Limb (tissue), 2 donors: ENCODE data around the gene CMTM6.
"Not testable (repeated sequence)": the region's sequence is repeated elsewhere in the genome, so short reads cannot be mapped to it uniquely, and the experiment has no call there.

Source experiments
- DNase-seq, 2 donors: peaks; one replicate each; pipeline ENCODE4 v3.0.0-alpha.2; 2016; ENCODE audit errors: extremely low spot score in 2 of 2

CMTM6 gene

GRCh38 chr3:32499585-32499984, 3.1 kb downstream of the CMTM6 start:
- no peak for DNase-seq

DNA sequence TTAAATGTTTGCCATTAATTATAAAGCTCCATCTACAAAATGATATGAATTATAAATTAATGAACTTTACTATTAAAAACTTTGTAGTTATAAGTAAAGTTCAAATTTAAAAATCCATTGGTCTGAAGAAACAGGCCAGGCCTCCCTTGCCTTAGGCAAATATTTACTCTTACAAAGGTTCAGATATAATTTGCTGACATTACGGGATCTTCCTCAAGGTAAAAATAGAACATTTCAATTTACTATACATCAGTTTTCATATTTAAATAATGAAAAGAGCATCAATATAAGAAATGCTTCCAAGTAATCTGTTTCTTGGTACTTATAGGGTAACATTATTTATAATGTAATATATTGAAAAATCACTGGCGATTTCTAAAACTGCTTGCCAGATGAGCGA, 3.7 kb downstream of the CMTM6 start:
- no peak for DNase-seq

DNA sequence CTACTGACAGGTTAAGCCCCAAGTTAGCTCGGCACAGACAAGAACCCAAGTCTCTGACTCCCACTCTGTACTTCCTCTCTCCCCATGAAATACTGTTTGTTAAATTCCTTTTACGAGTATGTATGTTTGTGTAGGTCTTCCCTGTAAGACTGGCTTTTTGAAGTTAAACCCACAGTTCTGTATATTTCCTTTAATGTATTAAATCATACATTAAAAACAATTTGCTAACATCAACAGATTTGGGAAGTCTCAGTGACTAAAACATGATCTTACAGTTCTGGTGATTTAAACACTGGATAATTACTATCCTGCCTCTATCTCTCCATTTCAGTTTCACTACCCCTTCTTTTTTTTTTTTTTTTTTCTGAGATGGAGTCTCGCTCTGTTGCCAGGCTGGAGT, 4.4 kb downstream of the CMTM6 start:
- DNase-seq: no peak

- no peak for DNase-seq
Observed at GRCh38 chr3:32495609-32496008, 7.0 kb downstream of the CMTM6 start.

DNA sequence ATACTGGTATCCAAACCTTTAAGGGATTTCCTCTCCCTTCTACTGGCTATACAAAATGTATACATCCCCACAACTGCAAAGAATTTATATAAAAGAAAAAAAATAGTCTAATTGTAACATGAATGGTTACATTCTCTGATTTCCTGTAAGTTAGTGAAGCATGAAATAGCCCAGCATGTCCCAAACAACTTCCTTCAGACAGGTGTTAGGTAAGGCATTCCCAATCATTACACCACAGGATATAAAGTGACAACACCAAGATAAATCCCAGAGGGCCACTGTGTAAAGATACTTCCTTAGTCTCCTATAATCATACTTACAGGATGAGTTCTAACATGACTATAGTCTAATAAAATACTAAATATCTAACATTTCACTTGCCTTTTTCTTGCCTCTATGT, 7.6 kb downstream of the CMTM6 start:
- no peak for DNase-seq

- no peak for DNase-seq
Observed at GRCh38 chr3:32493437-32494414, 8.9 kb downstream of the CMTM6 start.

- no peak for DNase-seq
Observed at GRCh38 chr3:32492684-32493436, 9.8 kb downstream of the CMTM6 start.

DNA sequence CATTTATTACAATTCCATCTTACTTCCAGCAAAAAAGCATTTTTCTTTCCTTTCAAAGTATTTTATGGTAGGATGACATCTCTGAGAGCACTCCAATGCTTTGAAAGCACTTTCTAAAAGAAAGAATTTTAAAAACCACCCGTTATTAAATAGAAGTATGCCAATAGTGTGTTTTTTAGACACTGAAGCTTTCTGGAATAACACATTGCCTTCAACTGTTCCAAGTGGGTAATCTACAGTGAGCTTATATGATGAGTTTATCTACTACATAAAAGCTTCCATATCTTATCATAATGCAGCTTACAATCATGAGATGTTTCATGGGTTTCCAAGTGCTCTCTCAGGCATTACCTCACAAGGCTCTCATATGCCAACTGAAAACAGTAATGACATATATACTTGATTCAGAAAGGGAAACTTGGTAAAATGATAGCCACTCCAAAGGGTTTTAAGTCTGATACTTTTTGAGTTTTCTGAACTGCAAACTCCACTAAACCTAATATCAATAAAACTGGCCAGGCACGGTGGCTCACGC, 14.1 kb downstream of the CMTM6 start:
- DNase-seq: no peak

- no peak for DNase-seq
Observed at GRCh38 chr3:32487781-32488473, 14.7 kb downstream of the CMTM6 start.

DNA sequence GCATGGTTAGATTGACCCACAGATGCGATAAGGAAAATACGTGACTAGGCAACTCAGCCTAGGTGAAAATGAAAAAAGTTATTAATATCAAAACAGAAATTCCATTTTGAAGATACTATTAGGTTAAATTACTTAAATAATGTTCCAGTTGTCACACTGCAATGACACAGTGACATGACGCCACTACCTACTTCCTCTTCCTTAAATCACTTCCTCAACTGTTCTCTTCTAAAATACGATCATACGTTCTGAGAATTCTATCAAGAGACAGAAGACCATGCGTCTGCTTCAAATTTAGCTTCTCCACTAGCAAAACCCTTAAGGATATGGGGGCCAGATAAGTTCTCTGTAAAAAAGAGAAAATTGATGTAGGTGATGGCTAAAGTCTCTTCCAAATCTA, 18.2 kb downstream of the CMTM6 start:
- no peak for DNase-seq

- DNase-seq: no peak
Observed at GRCh38 chr3:32483772-32484171, 18.9 kb downstream of the CMTM6 start.

DNA sequence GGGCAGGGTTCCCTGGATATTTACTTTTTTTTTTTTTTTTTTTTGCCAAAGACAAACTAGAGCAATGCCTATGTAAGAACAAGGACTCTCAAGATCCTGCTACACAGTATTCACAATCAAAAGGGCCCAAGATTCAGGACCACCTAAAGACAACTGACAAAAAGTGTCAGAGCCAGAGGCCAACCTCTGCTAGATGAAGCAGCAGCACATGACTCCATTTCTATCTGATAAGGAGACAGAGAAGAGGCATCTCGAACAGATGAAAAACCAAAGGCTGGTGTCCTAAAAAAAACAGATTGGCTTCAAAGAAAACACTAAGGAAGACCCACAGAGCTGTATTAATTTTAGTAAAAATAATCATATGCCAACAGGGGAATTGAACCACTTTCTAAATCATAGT, 20.0 kb downstream of the CMTM6 start:
- DNase-seq: no peak

GRCh38 chr3:32481791-32482631, 20.6 kb downstream of the CMTM6 start:
- DNase-seq: no peak

DNA sequence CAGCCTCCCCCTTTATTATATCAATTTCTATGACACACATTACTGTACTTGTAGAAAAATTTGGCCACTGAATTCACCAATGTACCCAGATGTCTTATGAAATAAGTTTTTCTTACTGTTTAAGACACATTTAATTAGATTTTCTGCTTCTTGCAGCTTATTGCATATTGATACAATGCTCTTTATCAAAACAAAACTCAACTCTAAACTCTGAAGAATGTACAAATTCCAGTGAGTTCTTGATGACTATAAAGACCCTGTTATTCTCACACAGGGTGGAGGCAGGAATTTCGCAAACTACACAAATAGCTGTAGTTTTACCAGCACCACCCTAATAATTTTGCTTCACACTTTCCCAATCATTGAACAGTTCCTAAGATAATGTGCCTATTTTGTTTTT, 22.0 kb downstream of the CMTM6 start:
- DNase-seq: no peak

- no peak for DNase-seq
Observed at GRCh38 chr3:32474201-32474600, 28.5 kb downstream of the CMTM6 start.

DNA sequence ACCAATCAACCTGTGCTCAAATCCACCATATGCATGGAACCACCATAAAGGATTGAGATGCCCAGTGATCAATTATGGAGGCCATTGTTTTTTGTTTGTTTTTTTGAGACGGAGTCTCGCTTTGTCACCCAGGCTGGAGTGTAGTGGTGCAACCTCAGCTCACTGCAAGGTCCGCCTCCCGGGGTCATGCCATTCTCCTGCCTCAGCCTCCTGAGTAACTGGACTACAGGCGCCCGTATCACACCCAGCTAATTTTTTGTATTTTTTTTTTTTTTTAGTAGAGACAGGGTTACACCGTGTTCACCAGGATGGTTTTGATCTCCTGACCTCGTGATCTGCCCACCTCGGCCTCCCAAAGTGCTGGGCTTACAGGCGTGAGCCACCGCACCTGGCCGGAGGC, 30.5 kb downstream of the CMTM6 start:
- DNase-seq: not testable (repeated sequence)

GRCh38 chr3:32471246-32471645, 31.4 kb downstream of the CMTM6 start:
- DNase-seq: no peak

- DNase-seq: no peak
Observed at GRCh38 chr3:32470362-32470761, 32.3 kb downstream of the CMTM6 start.

- no peak for DNase-seq
Observed at GRCh38 chr3:32469151-32469874, 33.3 kb downstream of the CMTM6 start.
